GM13977 (cell line): ENCODE results near the gene ACKR1.

Experiments
- DNase-seq: peaks from one replicate; pipeline ENCODE4 v3.0.0; 2012; ENCODE audit warnings: low spot score
- in situ Hi-C: fragments of 300-500 bp; cut with MboI; formaldehyde crosslinking; loops from one replicate; pipeline ENCODE4 v1.12.0; 2022; ENCODE audit warnings: low sequenced_read_pairs, low pct_unique_long_range_greater_than_20kb, mixed read lengths, inconsistent platforms; ENCODE audit not compliant: unreplicated experiment
- TF ChIP-seq, protein P1 (sequence below): IDR thresholded peaks from 2 replicates; pipeline ENCODE4 v1.5.1; 2012; ENCODE audit warnings: mild to moderate bottlenecking, control low read depth; ENCODE audit not compliant: insufficient read depth; ENCODE audit errors: extremely low read depth, missing control alignments

Gene ACKR1

DNA sequence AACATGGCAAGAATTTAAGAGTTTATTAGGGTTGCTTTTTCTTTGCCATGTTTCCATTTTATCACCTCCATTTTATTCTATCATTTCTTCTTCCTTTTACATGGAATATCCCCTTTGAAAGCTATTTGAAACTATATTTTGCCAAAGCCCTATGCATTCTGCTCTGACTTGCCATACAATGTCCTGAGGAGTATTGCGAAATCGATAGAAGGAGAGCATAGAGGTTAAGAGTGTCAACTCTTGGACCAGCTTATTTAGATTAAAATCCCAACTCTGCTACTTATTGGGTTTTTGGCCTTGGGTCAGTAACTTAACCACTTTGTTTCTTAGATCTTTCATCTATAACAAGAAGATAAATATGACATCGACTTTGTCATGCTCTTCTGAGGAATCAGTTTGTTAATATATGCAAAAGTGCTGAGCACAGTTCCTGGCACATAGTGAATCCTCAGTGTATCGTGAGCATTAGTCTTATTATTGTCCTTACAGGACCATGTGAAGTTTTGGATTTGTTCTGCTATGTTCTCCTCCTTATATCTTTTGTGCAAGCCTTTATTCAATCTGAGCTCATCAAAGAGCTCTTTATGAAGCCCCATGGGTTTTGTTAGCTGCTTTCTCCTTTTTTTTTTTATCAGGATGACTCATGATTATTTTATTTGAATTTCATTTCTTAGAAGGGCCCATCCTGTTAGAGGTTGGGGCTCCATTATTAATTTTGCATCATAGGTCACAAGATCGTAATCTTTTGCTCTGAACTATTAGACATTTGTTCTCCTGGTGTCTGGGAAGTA lies 17.6 kb downstream of the ACKR1 start:
- TF ChIP-seq, protein P1, sequence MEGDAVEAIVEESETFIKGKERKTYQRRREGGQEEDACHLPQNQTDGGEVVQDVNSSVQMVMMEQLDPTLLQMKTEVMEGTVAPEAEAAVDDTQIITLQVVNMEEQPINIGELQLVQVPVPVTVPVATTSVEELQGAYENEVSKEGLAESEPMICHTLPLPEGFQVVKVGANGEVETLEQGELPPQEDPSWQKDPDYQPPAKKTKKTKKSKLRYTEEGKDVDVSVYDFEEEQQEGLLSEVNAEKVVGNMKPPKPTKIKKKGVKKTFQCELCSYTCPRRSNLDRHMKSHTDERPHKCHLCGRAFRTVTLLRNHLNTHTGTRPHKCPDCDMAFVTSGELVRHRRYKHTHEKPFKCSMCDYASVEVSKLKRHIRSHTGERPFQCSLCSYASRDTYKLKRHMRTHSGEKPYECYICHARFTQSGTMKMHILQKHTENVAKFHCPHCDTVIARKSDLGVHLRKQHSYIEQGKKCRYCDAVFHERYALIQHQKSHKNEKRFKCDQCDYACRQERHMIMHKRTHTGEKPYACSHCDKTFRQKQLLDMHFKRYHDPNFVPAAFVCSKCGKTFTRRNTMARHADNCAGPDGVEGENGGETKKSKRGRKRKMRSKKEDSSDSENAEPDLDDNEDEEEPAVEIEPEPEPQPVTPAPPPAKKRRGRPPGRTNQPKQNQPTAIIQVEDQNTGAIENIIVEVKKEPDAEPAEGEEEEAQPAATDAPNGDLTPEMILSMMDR = no peak
- in situ Hi-C loops = no loop called here
- DNase-seq = no peak

DNA sequence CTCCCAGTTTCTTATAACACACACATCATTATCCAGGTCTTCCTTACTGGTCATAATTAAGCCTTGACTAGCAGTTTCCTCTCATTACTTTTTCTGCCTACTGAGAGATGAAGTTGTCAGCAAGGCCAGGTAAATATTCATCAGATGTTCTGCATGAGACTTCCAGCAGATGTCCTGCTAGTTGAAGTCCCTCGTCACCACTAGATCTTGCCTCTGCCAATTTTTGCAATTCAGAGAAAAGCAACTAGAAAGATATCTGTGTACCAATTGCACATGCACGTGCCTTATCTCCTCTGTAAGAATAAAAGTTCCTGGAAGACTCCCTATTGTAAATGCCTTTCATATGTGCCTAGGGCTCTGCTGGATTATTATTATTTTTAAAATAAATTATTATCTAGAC lies 18.3 kb downstream of the ACKR1 start:
- no peak for DNase-seq
- TF ChIP-seq, protein P1 = no peak
- in situ Hi-C loops = no loop called here

DNA sequence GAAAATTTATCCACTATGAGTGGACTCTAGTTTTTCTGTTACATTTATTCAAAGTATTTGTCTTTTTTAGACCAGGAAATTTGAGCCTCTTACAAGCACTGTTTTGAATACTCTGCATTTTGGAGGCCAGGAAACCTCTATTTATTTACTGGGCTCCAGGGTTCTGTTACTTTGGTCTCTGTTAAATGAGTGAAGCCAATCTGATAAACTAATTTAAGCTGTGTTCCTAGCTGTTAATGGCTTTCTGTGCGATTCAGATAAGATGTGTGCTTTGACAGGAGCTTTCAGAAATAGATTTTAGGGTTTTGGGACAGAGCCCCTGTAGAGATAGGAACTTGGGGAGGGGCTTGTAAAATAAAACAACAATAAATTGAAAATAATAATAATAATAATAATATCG lies 23.9 kb downstream of the ACKR1 start:
- DNase-seq = no peak
- in situ Hi-C loops = no loop called here
- TF ChIP-seq, protein P1 = no peak

DNA sequence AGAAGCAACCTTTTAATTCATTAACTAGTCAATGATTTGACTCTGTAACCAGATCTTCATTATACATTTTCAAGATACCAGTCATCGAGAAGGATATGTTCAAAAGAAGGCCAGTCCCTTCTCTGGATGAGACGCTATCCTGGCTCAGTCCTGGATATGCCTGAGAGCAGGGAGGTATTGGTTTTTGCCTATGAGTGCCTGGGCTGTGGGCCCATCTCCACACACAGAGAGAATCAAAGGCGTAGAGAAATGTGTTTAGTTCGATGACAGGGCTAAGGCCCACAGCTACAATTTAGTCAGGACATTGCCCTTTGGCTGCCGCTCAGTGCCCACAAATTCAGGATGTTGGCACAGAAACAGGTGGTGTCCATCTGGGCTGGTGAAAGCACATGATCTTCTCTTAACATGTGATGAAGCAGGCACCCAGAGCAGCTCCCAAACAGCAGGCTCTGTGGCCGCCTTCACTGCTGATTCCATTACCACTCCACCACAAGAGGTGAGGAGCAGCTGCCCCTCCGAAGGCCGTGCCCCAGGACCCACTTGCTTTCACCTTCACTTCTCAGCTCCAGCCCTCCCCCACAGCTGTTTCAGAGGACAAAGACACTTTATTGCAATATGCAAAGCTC lies 24.7 kb downstream of the ACKR1 start:
- in situ Hi-C loops = no loop called here
- TF ChIP-seq, protein P1 = no peak
- no peak for DNase-seq

DNA sequence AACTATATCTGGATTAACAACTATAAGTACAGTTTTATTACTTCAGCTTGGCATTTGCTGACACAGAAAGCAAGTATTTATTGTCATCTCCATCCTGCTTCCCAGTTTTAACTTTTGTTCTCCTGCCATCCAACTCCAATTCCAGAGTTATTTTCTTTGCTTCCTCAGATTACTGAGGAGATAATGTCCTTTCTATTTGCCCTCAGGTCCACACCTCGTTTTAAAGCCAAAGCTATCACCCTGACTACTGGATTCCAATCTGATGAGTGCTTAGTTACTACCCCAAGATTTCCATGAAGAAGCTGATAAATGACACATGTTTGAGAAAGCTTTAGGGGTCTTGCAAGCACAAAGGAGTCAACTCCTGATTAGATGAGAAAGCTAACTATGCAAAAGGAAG lies 25.2 kb downstream of the ACKR1 start:
- DNase-seq = no peak
- TF ChIP-seq, protein P1 = no peak
- in situ Hi-C loops = no loop called here

DNA sequence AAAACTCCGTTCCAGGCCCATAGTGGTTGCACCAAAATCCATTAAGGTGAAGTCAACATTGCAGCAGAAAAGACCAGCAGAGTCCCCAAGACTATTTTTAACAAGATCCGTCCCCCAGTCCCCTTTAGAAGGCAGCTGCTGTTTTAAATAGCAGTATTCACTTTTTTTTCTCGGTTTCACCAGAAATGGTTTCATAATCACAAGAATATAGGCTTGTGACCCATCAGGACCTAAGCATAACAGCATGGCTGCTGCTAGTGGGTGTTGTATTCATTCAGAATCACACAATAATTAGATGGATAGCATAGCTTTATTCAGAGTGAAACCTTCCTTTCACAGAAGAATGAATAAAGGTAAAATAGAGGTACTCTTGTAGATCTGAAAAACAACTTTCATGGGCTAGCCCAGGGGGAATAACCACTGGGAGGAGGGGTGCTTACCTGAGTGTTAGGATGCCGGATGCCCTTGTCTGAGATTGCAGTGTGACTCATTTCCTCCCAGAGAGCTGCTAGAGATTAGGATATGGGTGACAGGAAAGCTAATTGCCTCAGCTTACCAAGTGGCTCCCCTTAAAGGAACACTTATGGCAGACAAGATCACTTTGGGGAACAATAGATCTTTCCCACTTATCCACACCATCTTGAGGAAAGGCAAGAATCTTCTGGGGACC lies 35.0 kb downstream of the ACKR1 start:
- in situ Hi-C loops = no loop called here
- TF ChIP-seq, protein P1 = no peak
- DNase-seq = peak; percentile 69
